Neutrophil (primary cell): ENCODE data around the gene FNBP1.

Experiments
- H3K27ac ChIP-seq: fragments of 200-600 bp; sonication (generic); 2 replicates; pipeline ENCODE4 v1.5.1; 2016; ENCODE audit warnings: mild to moderate bottlenecking, moderate library complexity
- H3K27me3 ChIP-seq: fragments of 200-600 bp; sonication (generic); 2 replicates; pipeline ENCODE4 v1.6.0; 2016; ENCODE audit warnings: mild to moderate bottlenecking
- H3K36me3 ChIP-seq: fragments of 200-600 bp; sonication (generic); 2 replicates; pipeline ENCODE4 v1.5.1; 2017
- H3K4me1 ChIP-seq, 2 experiments: fragments of 200-600 bp in 1 of 2; sonication (generic) in 1 of 2; 1 replicate in 1 of 2; 2 replicates in 1 of 2; pipeline versions ENCODE4 v1.5.1 to v1.6.1; 2013 to 2016; ENCODE audit warnings: low read depth in 1 of 2, low read length in 1 of 2, mild to moderate bottlenecking in 1 of 2, moderate library complexity in 1 of 2; ENCODE audit not compliant: control insufficient read depth in 1 of 2, insufficient read depth in 1 of 2
- H3K4me3 ChIP-seq, 2 experiments: fragments of 200-600 bp in 1 of 2; sonication (generic) in 1 of 2; 1 replicate in 1 of 2; 2 replicates in 1 of 2; pipeline ENCODE4 v1.5.1; 2013 to 2016; ENCODE audit warnings: low read depth in 1 of 2, low read length in 1 of 2, mild to moderate bottlenecking in 1 of 2, moderate library complexity in 1 of 2
- H3K9me3 ChIP-seq: fragments of 200-600 bp; sonication (generic); 2 replicates; pipeline ENCODE4 v1.5.1; 2016
- TF ChIP-seq, protein P1 (sequence below): fragments of 200-600 bp; sonication (generic); IDR thresholded peaks from 2 replicates; pipeline ENCODE4 v1.5.1; 2016; ENCODE audit warnings: antibody characterized with exemption

The FNBP1 gene

DNA sequence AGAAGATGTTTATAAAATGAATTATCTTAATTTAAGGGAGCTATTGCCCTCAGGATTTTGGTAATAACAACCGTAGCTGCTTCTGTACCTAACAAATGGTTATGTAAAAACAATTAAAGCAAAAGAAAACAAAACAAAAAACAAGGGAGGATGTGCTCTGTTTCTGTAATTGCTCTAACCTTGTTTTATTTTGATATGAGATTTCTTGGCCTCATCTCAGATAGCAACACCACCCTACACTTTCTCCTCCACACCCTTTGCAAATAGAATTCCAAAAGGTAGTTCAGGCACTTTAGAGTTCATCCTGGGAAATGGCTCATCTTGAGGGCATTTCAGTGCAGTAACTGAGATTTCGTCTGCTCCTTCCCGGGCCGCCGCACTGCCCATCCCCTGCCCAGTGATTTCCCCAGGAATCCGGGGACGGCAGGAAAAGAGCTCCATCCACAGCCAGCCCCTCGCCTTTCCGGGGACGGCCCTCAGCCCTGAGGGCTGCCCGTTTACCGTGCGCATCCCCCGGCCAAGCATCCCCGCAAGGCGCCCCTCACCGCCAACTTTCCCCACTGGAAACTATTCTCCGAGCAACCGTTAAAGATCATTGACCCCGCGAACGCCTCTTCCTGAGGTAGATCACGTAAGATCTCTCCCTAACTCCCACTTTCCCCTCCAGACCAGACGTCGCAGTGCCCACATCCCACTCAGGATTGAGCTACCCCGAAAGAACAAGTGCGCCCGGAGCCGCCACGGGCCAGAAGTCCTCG, 1.2 kb downstream of the FNBP1 start:
- TF ChIP-seq, protein P1, sequence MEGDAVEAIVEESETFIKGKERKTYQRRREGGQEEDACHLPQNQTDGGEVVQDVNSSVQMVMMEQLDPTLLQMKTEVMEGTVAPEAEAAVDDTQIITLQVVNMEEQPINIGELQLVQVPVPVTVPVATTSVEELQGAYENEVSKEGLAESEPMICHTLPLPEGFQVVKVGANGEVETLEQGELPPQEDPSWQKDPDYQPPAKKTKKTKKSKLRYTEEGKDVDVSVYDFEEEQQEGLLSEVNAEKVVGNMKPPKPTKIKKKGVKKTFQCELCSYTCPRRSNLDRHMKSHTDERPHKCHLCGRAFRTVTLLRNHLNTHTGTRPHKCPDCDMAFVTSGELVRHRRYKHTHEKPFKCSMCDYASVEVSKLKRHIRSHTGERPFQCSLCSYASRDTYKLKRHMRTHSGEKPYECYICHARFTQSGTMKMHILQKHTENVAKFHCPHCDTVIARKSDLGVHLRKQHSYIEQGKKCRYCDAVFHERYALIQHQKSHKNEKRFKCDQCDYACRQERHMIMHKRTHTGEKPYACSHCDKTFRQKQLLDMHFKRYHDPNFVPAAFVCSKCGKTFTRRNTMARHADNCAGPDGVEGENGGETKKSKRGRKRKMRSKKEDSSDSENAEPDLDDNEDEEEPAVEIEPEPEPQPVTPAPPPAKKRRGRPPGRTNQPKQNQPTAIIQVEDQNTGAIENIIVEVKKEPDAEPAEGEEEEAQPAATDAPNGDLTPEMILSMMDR, result no peak
- peak overlapping the region; percentile 85 to 87 for H3K4me3 ChIP-seq
- no peaks in the 10 kb centered on the region for H3K36me3 ChIP-seq
- peak overlapping the region; percentile 91 for H3K27ac ChIP-seq
- no peaks in the 10 kb centered on the region for H3K27me3 ChIP-seq
- H3K9me3 ChIP-seq, result no peaks in the 10 kb centered on the region
- H3K4me1 ChIP-seq, result peaks cover 73 to 78% of the 10 kb centered on the region in 2 experiments

DNA sequence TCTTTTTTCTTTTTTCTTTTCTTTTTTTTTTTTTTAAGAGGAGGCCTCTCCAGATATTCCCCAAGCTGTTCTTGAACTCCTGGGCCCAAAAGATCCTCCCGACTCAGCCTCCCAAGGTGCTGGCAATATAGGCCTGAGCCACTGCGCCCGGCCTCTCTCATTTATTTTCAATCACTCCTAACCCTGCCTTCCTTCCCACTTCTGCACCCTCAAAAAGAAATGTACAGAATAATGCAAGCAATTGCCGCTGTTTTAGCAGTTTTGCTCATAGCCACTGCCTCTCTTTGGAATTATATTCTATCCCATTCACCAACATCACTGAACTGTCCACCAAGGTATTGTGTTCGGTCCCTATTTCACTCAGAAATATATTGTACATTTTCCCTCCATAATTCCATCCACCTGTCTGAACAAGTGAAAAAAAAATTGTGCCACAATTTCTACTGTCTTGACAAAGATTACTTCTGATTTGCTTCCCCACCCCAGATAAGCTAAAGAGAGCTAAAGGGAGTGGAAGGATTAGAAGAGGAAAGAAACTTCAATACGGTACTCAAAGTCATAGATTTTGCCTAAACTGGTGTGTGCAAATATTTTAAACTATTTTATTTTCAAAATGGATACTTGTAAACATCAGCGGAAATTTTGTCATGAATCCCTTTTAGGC, 1.9 kb downstream of the FNBP1 start:
- Histone ChIP-seq H3K36me3 (no peaks in the 10 kb centered on the region), H3K27ac (peak overlapping the region; percentile 91), H3K4me3 (peak overlapping the region; percentile 85 to 87), H3K27me3 (no peaks in the 10 kb centered on the region), H3K4me1 (peaks cover 73 to 80% of the 10 kb centered on the region in 2 experiments), H3K9me3 (no peaks in the 10 kb centered on the region)
- TF ChIP-seq, protein P1, result no peak

DNA sequence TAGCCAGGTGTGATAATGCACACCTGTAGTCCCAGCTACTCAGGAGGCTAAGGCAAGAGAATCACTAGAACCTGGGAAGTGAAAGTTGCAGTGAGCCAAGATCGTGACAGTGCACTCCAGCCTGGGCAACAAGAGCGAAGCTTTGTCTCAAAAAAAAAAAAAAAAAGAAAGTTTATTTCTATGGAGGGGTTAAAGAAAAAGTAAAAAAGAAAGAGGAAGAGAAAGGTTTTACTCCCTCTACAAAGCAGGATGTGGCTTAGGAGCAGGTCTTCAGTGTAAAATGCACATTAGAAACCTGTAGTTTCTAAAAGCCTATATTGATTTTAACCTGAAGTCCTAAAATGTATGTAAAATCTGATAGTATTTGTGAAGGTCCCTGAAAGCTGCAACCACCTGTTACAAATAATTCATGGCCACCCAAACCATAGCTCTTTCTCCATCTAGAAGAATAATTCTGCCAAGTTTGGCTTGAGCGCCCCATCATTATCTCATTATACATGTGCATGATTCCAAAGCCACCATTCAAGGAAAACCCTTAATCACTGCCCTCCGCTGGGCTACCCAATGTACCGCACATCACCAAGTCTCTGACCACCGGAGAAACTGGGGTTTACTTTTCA, 3.4 kb downstream of the FNBP1 start:
- Histone ChIP-seq H3K4me1 (peaks cover 68 to 76% of the 10 kb centered on the region in 2 experiments), H3K27ac (peak overlapping the region; percentile 70), H3K4me3 (peak overlapping the region; percentile 18 to 19), H3K9me3 (no peaks in the 10 kb centered on the region), H3K27me3 (no peaks in the 10 kb centered on the region), H3K36me3 (no peaks in the 10 kb centered on the region)
- TF ChIP-seq, protein P1, result no peak

DNA sequence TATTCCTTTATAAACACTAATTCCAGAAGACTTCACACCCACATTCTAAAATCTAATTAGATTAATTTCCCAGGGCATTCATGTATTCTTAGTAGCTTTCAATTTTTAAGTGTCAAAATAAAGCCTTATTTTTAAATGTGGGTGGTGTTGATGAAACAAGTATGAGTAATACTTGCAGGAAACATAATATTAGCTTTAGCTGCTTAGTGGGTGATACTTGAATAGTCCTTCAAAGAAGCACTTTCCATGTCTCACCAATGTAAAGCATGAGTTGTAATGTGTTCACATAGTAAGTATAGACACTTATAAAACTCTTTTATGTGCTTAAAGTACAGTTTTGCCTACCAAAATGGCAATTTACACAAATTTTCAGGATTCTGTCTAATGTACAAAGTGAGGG, 6.9 kb downstream of the FNBP1 start:
- Histone ChIP-seq H3K27me3 (no peaks in the 10 kb centered on the region), H3K4me3 (no peak overlapping the region), H3K27ac (peak overlapping the region; percentile 21), H3K36me3 (no peaks in the 10 kb centered on the region), H3K9me3 (no peaks in the 10 kb centered on the region), H3K4me1 (peaks cover 67 to 80% of the 10 kb centered on the region in 2 experiments)
- TF ChIP-seq, protein P1, result no peak

DNA sequence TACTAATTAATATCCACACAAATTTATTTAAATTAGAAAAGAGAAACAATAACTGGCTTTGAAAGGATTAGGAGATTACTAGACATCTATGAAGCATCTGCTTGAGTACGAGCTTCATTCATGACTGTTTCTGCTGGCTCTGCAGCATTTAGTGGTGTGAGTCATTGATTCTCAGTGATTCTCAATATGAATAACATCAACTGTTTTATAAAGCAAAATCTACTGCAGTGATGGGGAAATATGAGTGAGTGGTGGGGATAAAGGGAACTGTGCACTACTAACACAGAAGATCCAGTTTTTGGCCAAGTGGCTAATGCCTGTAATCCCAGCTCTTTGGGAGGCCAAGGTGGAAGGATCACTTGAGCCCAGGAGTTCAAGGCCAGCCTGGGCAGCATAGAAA, 8.4 kb downstream of the FNBP1 start:
- H3K36me3 ChIP-seq, result no peaks in the 10 kb centered on the region
- H3K9me3 ChIP-seq, result no peaks in the 10 kb centered on the region
- H3K27ac ChIP-seq, result peak overlapping the region; percentile 51
- TF ChIP-seq, protein P1, result no peak
- no peaks in the 10 kb centered on the region for H3K27me3 ChIP-seq
- H3K4me1 ChIP-seq, result peaks cover 60 to 79% of the 10 kb centered on the region in 2 experiments
- no peak overlapping the region for H3K4me3 ChIP-seq
